GM19025 (cell line): ENCODE data around the gene SIK3.
A peak's percentile ranks its signal among the peaks of the same experiment; 100 is the strongest.

ENCODE experiments used
- ATAC-seq: cut with Tn5 transposase; IDR thresholded peaks from one replicate; pipeline ENCODE4 v1.9.1; 2021; ENCODE audit warnings: mild to moderate bottlenecking, low read depth, moderate library complexity; ENCODE audit not compliant: unreplicated experiment

SIK3 gene

DNA sequence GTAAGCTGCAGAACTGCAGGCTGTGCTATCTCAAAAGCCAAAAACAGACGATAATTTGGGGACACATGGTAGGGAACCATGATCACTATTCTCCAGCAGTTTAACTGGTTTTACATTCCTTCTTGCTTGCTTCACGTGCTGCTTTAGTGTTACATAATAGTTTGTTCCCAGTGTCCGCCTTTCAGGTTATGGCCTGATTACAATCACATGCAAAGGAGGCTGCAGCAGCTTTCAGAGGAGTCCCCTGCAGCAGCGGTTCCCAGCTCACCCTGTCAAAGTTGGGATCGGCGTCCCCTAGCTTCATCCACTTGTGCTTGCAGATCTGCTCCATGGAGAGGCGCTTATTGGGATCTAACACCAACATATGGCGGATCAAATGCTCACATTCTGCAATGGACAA lies 221.6 kb downstream of the SIK3 start:
- no peak for ATAC-seq

DNA sequence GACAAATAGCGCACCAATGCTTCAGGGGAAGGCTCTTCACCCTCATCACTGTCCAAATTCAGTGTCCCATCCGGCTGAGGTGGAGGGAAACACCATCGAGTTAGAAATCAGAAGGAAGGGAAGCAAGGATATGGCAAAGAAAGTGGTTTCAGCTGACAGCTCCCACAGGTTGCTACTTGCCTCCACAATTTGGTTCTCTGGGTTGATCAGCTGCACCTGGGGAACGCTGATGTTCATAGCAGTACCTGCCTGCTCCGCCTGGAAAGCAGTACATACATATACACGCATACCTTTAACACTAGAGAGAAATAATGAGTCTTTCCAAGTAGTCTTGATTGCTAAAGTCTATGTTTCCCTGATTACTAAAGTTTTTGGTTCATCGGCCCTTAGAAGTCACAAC lies 223.0 kb downstream of the SIK3 start:
- no peak for ATAC-seq

DNA sequence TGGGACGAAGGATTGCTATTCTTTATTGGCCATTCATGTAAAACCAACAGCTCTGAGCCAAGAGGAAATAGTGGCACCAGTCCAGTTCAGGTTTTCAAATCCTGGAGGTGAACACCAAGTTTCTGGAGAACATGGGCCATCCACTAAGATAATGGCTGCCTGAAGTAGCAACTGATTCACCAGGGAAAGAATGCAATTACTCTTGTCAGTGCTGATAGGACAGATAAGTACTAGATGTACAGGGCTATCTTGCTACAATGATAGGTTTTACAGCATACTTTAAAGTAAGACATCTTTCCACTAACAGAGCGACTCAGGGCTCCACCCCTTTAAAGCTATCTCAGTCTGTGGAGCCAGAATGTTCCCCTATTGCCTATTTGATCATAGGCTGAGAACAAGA lies 224.0 kb downstream of the SIK3 start:
- ATAC-seq = no peak

DNA sequence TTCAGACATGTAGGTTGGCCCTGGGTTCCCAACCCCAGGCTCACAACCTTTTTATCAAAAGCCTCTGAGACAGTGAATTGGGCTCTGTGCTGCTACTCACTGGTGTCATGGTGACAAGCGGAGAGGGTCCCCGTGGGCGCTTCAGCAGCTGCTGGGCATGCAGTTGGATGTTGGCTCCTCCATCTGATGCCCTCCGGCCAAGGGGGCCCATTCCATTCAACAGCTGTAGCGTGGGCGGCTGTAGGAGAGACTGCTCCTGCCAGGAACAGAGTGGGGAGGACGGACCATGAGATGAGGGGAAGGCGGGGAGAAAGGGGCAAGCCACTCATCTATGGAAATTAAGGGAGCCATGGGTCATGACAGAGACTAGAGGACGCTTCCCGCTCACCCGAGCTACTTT lies 224.8 kb downstream of the SIK3 start:
- no peak for ATAC-seq

DNA sequence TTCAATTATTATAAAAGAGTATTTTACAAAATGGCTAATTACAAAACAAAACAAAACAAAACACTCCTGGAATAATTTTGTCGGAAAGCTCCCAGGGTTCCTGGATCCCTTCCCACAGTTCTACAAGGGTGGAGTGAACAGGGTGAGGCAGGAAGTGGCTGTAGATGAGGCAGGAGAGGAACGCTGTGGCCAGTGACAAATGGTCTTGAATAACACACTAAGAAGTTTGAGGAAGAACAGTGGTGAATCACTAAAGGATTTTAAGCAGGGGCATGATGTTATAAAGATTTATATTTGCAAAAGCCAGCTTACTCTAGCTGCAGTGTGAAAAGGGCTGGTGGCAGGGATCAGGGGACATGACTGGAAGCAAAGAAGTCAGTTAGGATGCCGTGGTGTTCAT lies 227.0 kb downstream of the SIK3 start:
- ATAC-seq = no peak

DNA sequence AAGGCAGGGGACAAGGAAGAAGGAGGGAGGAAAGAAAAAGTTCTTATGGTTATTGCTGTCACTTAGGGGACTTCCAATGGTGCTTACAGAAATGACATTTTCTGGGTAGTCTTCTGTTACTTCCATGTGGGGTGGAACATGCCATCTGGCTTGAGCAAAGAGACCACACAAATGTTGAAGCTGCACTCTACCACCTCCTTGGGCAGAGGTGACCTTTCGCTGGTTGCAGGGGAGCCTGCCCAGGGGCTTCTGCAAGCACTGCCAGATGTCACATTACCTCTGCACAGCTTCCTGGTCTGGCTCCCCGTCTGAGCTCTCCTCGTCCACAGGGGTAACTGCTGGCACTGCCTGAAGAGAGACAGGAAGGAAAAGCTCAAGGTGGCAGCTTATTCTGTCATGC lies 228.2 kb downstream of the SIK3 start:
- no peak for ATAC-seq

DNA sequence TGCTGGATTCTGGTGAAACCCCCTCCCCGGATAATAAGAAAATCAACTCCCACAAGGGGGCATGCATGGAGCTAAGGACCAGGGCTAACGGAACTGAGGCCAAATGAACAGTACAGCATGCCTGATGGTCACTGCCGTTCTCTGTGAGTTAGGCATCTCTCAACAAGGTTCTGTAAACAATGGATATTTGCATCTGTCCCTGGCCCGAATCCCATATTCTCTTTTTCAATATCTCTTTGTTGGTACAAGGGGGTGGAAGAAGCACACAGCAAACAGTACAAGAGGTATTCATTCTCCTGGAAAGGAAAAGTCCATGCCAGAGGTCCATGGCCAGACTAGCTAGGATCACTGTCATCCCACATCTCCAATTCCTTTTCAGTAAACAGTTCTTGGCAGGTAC lies 228.6 kb downstream of the SIK3 start:
- no peak for ATAC-seq

DNA sequence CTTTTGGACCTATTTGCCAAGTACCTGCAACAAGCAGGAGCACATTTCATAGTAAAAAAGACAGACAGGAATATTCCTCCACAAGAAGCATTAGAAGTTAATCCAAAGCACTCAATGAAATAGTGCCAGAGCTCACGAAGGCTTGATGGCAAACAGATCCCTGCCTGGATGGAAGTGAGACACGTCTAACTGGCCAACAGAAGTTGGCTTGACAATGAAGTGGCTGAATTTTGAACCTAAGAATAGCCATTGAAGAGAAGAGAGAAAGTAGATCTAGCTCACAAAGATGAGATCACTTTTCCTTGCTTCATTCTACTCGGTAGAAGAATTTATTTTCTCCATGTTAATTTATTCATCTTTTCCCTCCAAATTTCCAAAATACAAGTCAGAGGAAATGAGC lies 230.2 kb downstream of the SIK3 start:
- ATAC-seq = no peak

DNA sequence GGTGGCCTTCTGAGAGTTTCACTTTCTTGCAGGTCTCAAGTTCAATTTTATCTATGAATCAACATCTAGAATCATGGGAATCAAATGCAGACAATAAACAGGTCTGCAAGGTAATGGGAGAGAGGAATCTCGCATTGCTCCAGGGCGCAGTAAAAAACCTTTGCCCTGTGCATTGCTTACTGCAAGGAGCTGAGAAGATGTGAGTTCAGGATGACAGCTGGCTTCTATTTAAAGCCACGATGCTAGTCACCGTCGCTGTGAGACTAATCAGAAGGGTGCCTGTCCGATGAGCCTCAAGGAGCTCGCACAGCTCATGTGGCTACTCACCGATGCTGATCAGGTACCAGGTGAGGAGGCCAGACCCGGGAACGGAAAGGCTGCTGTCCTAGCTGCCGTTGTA lies 230.6 kb downstream of the SIK3 start:
- ATAC-seq = no peak

DNA sequence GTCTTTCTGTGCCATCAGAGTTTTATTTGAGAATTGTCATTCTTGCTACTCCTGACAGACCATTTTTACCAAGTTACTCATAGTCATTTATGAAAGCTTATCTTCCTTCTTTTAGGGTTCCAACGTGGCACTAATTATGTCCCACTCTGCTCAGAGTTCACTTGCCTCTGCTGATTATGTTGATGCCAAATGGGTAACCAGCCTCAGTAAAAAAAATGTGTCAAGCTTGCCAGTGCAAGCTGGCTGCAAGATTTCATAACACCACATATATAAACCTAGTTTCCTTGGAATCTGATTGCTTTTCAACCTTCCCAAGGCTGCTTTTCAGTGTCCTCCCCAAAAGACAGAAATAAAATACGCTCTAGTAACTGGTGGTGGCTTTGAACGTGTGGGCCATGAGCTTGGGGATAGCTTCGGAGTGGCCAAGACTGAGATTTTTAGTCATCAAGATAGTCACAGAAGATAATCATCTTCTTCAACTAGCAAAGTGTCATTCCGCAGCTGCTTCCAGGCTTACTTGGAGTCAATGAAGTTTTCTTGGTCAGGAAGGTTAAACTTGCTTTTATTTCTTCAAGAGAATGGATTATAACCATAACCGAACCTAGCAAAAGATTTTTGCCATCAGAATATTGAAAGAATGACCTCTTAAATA lies 231.3 kb downstream of the SIK3 start:
- no peak for ATAC-seq

DNA sequence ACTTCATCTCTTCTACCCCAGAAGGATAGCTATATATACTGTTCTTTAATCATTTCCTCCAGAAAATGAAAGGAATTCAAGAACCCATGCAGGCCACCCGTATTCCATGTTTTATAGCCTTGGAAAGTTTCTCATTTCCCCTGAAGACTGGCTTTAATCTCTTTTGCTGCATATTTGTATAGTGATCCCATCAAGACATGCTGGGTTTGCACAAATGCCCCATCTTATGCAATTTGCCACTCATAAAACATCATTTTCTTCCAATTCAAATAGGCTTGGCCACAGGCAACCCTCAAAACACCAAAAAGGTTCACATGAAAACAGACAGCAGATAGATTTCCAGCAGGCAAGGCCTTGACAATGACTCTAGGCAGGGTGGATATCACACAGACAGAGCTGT lies 232.5 kb downstream of the SIK3 start:
- no peak for ATAC-seq

DNA sequence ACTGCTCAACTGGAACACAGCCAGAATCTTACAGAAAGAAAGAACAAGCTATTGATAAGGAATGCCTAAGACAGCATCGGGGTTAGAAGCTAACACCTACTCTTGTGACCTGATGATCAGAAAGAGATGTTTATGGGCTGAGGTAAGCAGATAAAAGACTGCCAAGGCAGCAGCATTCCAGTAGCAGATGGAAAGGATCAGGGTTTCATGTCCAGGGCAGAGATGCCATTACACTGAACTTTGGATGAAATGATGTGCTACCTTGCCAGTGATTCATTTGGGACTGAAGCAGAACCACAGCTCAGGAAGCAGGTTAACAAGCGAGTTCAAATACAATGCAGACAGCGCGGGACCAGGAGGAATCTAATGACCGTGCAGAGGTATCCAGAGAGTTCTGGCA lies 233.7 kb downstream of the SIK3 start:
- no peak for ATAC-seq

DNA sequence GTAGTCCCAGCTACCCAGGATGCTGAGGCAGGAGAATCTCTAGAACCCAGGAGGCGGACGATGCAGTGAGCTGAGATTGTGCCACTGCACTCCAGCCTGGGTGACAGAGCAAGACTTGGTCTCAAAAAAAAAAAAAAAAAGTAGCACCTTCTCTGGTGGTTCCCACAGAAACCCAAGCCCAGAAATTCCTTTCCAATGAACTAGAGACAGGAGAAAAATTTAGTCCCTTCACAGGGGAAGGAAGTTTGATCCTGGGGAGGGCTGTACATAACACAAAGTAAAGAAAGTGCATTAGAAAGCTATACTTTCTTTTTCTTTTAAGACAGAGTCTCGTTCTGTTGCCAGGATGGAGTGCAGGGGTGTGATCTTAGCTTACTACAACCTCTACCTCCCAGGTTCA lies 235.3 kb downstream of the SIK3 start:
- ATAC-seq = no peak

DNA sequence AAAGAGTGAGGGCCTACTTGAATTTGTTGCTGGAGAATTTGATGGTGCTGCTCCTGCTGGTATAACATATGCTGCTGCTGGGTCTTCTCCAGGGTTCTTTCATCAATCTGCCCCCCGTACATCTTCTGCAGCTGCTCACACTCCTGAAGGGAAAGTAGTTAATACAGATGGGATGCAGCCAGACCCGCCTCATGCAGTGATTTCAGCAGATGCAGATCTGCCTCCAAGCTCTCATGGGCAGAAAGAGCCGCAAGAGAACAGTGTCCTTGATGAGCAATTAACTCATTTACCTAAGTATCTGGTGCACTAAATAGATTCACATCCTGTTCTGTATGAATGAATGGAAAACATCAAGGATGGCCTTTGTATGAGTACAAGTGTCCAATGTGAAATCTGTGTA lies 236.0 kb downstream of the SIK3 start:
- ATAC-seq = no peak

DNA sequence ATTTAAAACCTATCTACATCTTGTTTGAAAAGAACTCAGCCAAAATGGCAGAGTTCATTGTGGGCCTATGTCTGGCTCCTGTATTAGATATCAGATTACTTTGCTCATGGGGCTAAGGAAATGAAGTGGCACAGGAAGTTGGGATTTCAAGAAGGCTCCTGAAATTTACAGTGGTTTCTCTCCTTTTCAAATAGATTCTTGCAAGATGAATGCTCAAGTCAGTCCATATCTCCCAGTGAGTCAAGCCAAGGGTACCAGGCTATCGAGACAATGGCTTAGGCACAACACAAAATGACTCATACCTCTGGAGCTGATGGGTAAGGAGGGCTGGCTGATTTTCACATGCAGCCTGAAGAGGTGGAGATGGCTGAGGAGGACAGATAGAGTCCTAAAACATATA lies 236.7 kb downstream of the SIK3 start:
- no peak for ATAC-seq

DNA sequence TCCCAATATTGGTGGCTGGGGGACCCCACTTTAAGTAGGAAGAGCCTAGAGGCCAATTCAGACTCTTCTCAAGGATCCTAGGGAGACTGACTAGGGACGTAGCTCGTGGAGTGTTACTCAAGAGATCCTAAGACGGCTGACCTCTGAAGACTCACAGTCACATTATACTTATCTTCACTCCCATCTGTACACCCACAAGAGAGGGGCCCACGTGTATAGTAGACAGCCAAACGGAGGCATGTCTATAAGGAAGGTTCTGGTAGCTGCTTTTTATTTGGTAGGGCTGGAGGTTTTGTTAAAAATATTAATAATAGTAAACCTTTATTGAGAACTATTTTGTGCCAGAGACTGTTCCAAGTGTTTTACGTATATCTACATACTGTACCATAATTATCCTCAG lies 237.9 kb downstream of the SIK3 start:
- no peak for ATAC-seq

DNA sequence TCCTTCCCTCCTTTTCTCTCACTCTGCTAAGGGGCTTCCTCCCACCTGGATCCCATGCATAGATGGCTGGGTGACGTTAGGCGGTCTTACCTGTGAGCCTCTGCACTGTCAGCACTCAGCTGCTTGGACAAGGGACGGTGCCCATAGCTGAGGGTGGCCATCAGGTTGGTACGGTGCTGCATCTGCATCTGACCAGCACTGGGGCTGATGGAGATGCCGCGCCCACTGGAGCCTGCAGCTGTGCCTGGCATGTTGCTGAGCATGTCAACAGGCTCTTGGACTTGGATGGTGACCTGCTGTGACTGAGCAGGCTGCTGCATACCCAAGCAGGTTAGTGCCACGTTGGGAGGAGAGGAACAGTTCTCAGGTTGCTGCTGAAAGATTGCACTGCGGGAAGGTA lies 239.1 kb downstream of the SIK3 start:
- no peak for ATAC-seq

DNA sequence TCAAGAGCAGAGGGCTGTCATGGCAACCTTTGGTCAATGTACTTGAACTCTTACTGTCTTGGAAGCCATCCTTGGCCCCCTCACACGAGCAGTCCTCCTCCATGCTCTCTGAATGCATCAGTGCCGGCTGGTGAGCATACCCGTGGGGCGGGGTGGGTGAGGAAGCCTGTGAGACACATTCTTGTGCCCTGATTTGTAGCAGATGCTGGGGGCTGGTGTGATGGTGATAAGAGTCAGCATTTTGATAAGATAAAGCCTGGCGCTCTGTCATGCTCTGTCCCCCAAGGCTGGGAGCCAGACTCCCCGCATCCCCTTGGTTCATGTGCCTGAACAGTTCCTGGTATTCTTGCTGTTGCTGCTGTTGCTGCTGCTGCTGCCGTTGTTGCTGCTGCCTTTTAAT lies 240.3 kb downstream of the SIK3 start:
- no peak for ATAC-seq

DNA sequence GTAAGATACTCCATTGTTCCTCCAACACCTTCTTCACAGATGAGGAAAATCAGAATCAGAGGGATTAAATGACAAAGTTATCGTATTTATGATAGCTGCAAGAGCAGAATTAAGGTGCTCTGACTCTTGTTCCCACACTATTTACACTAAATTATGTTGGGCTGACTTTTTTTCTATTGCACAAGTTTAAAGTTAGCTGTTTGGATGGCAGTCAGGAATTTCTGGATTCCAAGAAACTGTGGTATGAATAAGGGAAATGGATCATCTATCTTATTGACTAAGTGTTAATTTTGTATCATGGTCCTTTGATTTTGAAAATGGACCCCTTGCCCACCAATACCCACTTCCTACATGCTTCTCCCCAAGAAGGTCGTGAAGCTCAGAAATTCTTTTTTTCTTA lies 240.9 kb downstream of the SIK3 start:
- no peak for ATAC-seq

DNA sequence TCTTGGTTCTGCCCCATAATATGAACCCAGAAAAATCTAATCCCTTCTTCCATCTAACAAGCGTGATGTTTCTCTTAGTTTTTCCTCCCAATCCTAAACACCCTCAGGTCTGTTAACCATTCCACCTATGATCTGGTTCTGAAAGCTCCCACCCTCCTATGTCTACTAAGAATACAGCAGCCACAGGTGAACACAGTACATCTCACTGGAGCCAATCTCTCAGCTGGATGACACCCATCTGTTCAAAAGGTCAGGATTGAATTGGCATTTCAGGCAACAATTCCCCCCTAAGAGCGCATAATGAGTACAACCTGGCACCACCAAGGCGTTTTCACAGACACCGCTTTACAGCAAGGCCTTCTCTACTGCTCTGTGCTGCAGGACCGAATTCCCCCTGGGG lies 241.8 kb downstream of the SIK3 start:
- no peak for ATAC-seq

DNA sequence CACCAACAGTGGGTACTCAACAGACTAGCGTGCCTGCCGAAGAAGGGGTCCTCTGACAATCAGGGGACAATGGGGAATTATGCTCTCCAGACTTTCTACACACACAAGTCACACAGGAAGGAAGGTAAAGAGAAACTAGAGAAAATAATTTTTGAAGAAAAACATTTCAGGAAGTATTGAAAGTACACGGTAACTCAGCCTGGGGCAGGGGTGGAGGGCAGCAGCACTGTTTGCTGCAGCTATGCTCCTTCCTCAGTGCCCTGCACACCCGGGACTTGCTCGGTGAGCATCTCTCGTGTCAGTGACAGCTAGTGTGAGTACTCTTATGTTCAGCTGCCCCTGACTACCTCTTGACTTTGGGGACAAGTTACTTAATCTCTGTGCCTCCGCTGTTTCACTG lies 242.8 kb downstream of the SIK3 start:
- no peak for ATAC-seq

DNA sequence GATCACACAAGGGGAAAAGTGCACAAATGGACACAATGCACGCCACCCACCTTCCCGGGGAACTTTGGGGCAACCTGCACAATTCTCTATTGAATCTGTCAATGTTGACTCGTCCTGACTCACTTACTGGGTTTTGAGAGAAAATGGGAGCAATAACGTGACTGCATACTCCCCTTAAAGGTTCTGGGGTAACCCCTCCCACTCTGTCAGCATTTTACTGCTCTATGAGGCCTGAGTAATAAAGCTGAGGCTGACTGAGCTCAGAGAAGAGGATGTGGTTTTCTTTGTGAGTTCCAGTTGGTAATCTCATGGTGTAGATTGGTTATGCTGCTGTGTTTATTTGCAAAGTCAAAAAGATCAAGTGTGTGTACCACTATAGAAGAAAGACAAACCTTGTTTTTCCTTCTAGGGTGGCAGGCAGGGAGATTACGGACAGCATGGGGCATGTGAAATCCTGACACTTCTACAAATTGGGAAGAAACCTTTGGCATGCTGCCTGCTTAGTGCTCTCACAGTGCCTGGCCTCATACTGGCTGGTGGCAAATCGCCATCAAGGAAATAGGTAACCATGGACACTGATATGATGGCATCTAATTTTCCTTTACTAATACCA lies 244.7 kb downstream of the SIK3 start:
- ATAC-seq = peak; percentile 88
